Measurements from ENCODE around the gene RAB38.
A peak's percentile ranks its signal among the peaks of the same experiment; 100 is the strongest.

The RAB38 gene

GRCh38 chr11:88105951-88106350 lies 69.3 kb downstream of the RAB38 start:
- Histone ChIP-seq H2BK120ac (ENCODE audit: low read depth, low read length) (no peak overlapping the region), H2BK15ac (replicated peaks; ENCODE audit: low read depth) (no peak overlapping the region), H3K36me3 (ENCODE audit: control insufficient read depth, insufficient read depth, low read length) (no peaks in the 10 kb centered on the region), H3K79me2 (ENCODE audit: control insufficient read depth, insufficient read depth, low read length) (no peaks in the 10 kb centered on the region), H3K4me2 (ENCODE audit: low read length) (no peak overlapping the region), H4K8ac (ENCODE audit: low read depth, low read length) (no peak overlapping the region), H2AK5ac (ENCODE audit: low read length) (no peak overlapping the region), H3K4ac (ENCODE audit: low read depth, low read length) (no peak overlapping the region), H3K18ac (ENCODE audit: low read length) (no peak overlapping the region), H3K27me3 (ENCODE audit: insufficient read depth, low read length, poor library complexity) (no peaks in the 10 kb centered on the region), H3K4me3 (ENCODE audit: low read length) (no peak overlapping the region), H3K79me1 (ENCODE audit: low read length) (no peaks in the 10 kb centered on the region), H4K5ac (ENCODE audit: low read length) (no peak overlapping the region), H3K56ac (ENCODE audit: low read length) (no peak overlapping the region), H3K27ac (ENCODE audit: low read depth, low read length) (no peak overlapping the region), H3K23ac (ENCODE audit: low read length) (no peak overlapping the region), H2BK5ac (ENCODE audit: low read length) (no peak overlapping the region), H3K4me1 (ENCODE audit: control insufficient read depth, low read depth, low read length) (no peaks in the 10 kb centered on the region), H3K9ac (ENCODE audit: low read length) (no peak overlapping the region)
- DNase-seq, result no peak
- WGBS (ENCODE audit: extremely low coverage, insufficient coverage, low lambda C conversion rate), result no CpG with 5 or more reads among the region's 2 CpGs

DNA sequence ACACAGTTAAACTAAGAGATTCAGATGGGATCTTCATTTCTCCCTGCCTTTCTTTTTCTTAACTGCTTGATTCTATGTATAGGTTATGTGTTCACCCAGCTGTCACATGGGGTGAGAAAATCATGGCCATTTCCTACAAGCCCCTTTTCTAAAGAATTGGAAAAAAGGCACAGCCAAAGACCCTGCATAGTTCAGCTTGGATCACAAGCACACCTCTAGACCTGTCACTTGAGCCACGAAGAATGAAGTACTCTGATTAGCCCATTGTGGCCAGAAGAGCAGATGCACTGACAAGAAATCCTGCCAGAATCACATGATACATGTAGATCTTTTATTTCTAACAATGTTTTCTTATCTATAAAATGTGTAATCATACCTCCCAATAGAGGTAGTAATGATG lies 69.7 kb downstream of the RAB38 start:
- WGBS (ENCODE audit: extremely low coverage, insufficient coverage, low lambda C conversion rate), result no CpG with 5 or more reads among the region's 1 CpG
- Histone ChIP-seq H3K4me3 (ENCODE audit: low read length) (no peak overlapping the region), H3K23ac (ENCODE audit: low read length) (no peak overlapping the region), H3K4me1 (ENCODE audit: control insufficient read depth, low read depth, low read length) (no peaks in the 10 kb centered on the region), H3K18ac (ENCODE audit: low read length) (no peak overlapping the region), H4K5ac (ENCODE audit: low read length) (no peak overlapping the region), H3K79me1 (ENCODE audit: low read length) (no peaks in the 10 kb centered on the region), H3K27ac (ENCODE audit: low read depth, low read length) (no peak overlapping the region), H3K27me3 (ENCODE audit: insufficient read depth, low read length, poor library complexity) (no peaks in the 10 kb centered on the region), H2AK5ac (ENCODE audit: low read length) (no peak overlapping the region), H3K56ac (ENCODE audit: low read length) (no peak overlapping the region), H2BK5ac (ENCODE audit: low read length) (no peak overlapping the region), H3K79me2 (ENCODE audit: control insufficient read depth, insufficient read depth, low read length) (no peaks in the 10 kb centered on the region), H3K9ac (ENCODE audit: low read length) (no peak overlapping the region), H2BK15ac (replicated peaks; ENCODE audit: low read depth) (peak overlapping the region; percentile 45), H3K4me2 (ENCODE audit: low read length) (no peak overlapping the region), H4K8ac (ENCODE audit: low read depth, low read length) (no peak overlapping the region), H3K36me3 (ENCODE audit: control insufficient read depth, insufficient read depth, low read length) (no peaks in the 10 kb centered on the region), H3K4ac (ENCODE audit: low read depth, low read length) (no peak overlapping the region), H2BK120ac (ENCODE audit: low read depth, low read length) (no peak overlapping the region)
- DNase-seq, result no peak

DNA sequence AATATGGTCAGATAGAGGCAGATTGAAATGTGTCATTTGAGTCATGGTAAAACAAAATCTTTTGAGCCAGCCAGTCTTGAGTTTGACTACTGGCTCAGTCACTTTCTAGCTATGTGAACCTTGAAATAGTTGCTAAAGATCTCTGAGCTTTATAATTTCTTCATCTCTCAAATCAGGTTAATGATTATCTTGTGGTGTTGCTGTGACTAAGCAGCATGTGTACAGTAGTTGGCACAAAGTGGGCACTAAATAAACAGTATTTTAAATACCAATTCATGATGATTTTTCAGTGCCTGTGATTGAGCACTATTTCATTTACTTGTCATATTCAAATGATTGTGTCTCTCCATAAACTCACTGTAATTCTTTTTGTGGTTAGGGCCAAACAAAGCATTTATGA lies 70.8 kb downstream of the RAB38 start:
- Histone ChIP-seq H3K27me3 (ENCODE audit: insufficient read depth, low read length, poor library complexity) (no peaks in the 10 kb centered on the region), H4K8ac (ENCODE audit: low read depth, low read length) (no peak overlapping the region), H3K56ac (ENCODE audit: low read length) (no peak overlapping the region), H3K27ac (ENCODE audit: low read depth, low read length) (no peak overlapping the region), H3K18ac (ENCODE audit: low read length) (no peak overlapping the region), H3K4me3 (ENCODE audit: low read length) (no peak overlapping the region), H3K36me3 (ENCODE audit: control insufficient read depth, insufficient read depth, low read length) (no peaks in the 10 kb centered on the region), H3K79me2 (ENCODE audit: control insufficient read depth, insufficient read depth, low read length) (no peaks in the 10 kb centered on the region), H3K4me1 (ENCODE audit: control insufficient read depth, low read depth, low read length) (no peaks in the 10 kb centered on the region), H3K79me1 (ENCODE audit: low read length) (no peaks in the 10 kb centered on the region), H2AK5ac (ENCODE audit: low read length) (no peak overlapping the region), H4K5ac (ENCODE audit: low read length) (no peak overlapping the region), H3K23ac (ENCODE audit: low read length) (no peak overlapping the region), H2BK120ac (ENCODE audit: low read depth, low read length) (no peak overlapping the region), H2BK5ac (ENCODE audit: low read length) (no peak overlapping the region), H2BK15ac (replicated peaks; ENCODE audit: low read depth) (no peak overlapping the region), H3K9ac (ENCODE audit: low read length) (no peak overlapping the region), H3K4ac (ENCODE audit: low read depth, low read length) (no peak overlapping the region), H3K4me2 (ENCODE audit: low read length) (no peak overlapping the region)
- no peak for DNase-seq

DNA sequence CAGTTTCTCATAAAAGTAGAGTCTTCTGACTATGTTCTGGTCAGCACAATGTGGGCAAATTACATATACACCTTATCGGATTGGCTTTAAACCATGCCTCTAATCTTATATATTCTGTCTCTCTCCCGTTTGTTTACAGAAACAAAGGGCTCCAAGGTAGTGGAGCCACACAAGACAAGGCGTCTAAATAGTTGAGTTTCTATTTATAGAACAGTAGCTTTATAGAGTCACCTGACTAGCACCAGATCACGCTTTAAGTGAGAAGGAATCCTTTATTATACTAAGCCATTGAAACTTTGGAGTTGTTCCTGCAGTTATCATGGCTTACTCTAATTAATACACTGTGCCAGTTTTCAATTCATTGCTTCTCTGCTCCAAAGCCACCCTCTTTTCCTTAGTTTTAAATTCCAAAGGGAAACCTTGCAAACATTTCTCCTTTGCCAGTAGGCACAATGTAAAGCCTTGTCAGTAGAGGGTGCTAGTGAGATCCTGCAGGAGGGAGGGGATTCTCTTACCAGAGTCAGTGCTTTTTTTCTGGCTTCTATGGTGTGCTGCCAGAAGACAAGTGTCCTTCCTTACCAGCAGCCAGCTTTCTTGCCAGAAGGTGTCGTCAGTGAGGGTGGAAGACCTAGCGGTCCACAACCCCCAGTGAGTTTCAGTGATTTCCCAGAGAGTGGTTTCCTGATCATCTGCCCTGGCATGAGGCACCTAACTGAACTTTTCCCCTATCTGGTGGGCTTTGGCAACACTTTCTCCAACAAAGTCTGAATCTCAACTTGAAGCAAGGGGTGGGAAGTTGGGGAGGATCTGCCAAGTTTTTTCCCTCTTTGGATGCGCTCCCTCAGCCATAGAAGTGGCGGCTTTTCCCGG lies 71.7 kb downstream of the RAB38 start:
- no peak overlapping the region for H2BK15ac ChIP-seq (replicated peaks; ENCODE audit: low read depth)
- no peaks in the 10 kb centered on the region for H3K36me3 ChIP-seq (ENCODE audit: control insufficient read depth, insufficient read depth, low read length)
- no peaks in the 10 kb centered on the region for H3K79me1 ChIP-seq (ENCODE audit: low read length)
- no peak overlapping the region for H3K23ac ChIP-seq (ENCODE audit: low read length)
- peak; percentile 98 for DNase-seq
- no peak overlapping the region for H3K27ac ChIP-seq (ENCODE audit: low read depth, low read length)
- no peak overlapping the region for H3K18ac ChIP-seq (ENCODE audit: low read length)
- H4K5ac ChIP-seq (ENCODE audit: low read length), result no peak overlapping the region
- no peak overlapping the region for H3K56ac ChIP-seq (ENCODE audit: low read length)
- no peaks in the 10 kb centered on the region for H3K27me3 ChIP-seq (ENCODE audit: insufficient read depth, low read length, poor library complexity)
- no peak overlapping the region for H3K4ac ChIP-seq (ENCODE audit: low read depth, low read length)
- H2BK5ac ChIP-seq (ENCODE audit: low read length), result no peak overlapping the region
- H3K9ac ChIP-seq (ENCODE audit: low read length), result no peak overlapping the region
- H3K4me2 ChIP-seq (ENCODE audit: low read length), result no peak overlapping the region
- no CpG with 5 or more reads among the region's 9 CpGs for whole genome bisulfite sequencing (ENCODE audit: extremely low coverage, insufficient coverage, low lambda C conversion rate)
- H2AK5ac ChIP-seq (ENCODE audit: low read length), result no peak overlapping the region
- H4K8ac ChIP-seq (ENCODE audit: low read depth, low read length), result no peak overlapping the region
- H3K79me2 ChIP-seq (ENCODE audit: control insufficient read depth, insufficient read depth, low read length), result no peaks in the 10 kb centered on the region
- H3K4me3 ChIP-seq (ENCODE audit: low read length), result no peak overlapping the region
- no peak overlapping the region for H2BK120ac ChIP-seq (ENCODE audit: low read depth, low read length)
- H3K4me1 ChIP-seq (ENCODE audit: control insufficient read depth, low read depth, low read length), result no peaks in the 10 kb centered on the region

GRCh38 chr11:88102598-88102934 lies 72.7 kb downstream of the RAB38 start:
- no peak overlapping the region for H3K23ac ChIP-seq (ENCODE audit: low read length)
- no peak overlapping the region for H3K9ac ChIP-seq (ENCODE audit: low read length)
- no peak overlapping the region for H3K27ac ChIP-seq (ENCODE audit: low read depth, low read length)
- peak overlapping the region; percentile 55 for H3K4ac ChIP-seq (ENCODE audit: low read depth, low read length)
- no peak overlapping the region for H2BK5ac ChIP-seq (ENCODE audit: low read length)
- no peaks in the 10 kb centered on the region for H3K79me2 ChIP-seq (ENCODE audit: control insufficient read depth, insufficient read depth, low read length)
- H4K8ac ChIP-seq (ENCODE audit: low read depth, low read length), result no peak overlapping the region
- H2AK5ac ChIP-seq (ENCODE audit: low read length), result no peak overlapping the region
- no peak for DNase-seq
- H3K56ac ChIP-seq (ENCODE audit: low read length), result no peak overlapping the region
- no peak overlapping the region for H2BK120ac ChIP-seq (ENCODE audit: low read depth, low read length)
- no peaks in the 10 kb centered on the region for H3K36me3 ChIP-seq (ENCODE audit: control insufficient read depth, insufficient read depth, low read length)
- H3K18ac ChIP-seq (ENCODE audit: low read length), result no peak overlapping the region
- H3K79me1 ChIP-seq (ENCODE audit: low read length), result no peaks in the 10 kb centered on the region
- H3K4me3 ChIP-seq (ENCODE audit: low read length), result no peak overlapping the region
- no peak overlapping the region for H4K5ac ChIP-seq (ENCODE audit: low read length)
- H3K27me3 ChIP-seq (ENCODE audit: insufficient read depth, low read length, poor library complexity), result no peaks in the 10 kb centered on the region
- H3K4me1 ChIP-seq (ENCODE audit: control insufficient read depth, low read depth, low read length), result no peaks in the 10 kb centered on the region
- no peak overlapping the region for H3K4me2 ChIP-seq (ENCODE audit: low read length)
- 100% methylated on average over 1 of the region's 3 CpGs for WGBS (ENCODE audit: extremely low coverage, insufficient coverage, low lambda C conversion rate)
- no peak overlapping the region for H2BK15ac ChIP-seq (replicated peaks; ENCODE audit: low read depth)
